IPS-11a (cell line): Measurements from ENCODE around the gene CXCR3.
"Not testable (repeated sequence)": the region's sequence is repeated elsewhere in the genome, so short reads cannot be mapped to it uniquely, and the experiment has no call there.

Experiments used
- H3K4me3 ChIP-seq: one replicate; pipeline ENCODE4 v1.5.1; 2013; ENCODE audit warnings: low read depth, low read length, control low read depth

The CXCR3 gene

GRCh38 chrX:71618303-71618721 is at the start of gene CXCR3:
Gene CXCR3, minus strand, starts transcription at chrX:71618511. Its CDS starts 62 bp downstream, at chrX:71618449.
- no peak within 1 kb of the TSS for H3K4me3 ChIP-seq

GRCh38 chrX:71667328-71668247 is 49.3 kb upstream of the CXCR3 start, which contains the start of gene LOC101059915:
Gene LOC101059915, plus strand, starts transcription at chrX:71667546.
- no peak within 1 kb of the TSS for H3K4me3 ChIP-seq

DNA sequence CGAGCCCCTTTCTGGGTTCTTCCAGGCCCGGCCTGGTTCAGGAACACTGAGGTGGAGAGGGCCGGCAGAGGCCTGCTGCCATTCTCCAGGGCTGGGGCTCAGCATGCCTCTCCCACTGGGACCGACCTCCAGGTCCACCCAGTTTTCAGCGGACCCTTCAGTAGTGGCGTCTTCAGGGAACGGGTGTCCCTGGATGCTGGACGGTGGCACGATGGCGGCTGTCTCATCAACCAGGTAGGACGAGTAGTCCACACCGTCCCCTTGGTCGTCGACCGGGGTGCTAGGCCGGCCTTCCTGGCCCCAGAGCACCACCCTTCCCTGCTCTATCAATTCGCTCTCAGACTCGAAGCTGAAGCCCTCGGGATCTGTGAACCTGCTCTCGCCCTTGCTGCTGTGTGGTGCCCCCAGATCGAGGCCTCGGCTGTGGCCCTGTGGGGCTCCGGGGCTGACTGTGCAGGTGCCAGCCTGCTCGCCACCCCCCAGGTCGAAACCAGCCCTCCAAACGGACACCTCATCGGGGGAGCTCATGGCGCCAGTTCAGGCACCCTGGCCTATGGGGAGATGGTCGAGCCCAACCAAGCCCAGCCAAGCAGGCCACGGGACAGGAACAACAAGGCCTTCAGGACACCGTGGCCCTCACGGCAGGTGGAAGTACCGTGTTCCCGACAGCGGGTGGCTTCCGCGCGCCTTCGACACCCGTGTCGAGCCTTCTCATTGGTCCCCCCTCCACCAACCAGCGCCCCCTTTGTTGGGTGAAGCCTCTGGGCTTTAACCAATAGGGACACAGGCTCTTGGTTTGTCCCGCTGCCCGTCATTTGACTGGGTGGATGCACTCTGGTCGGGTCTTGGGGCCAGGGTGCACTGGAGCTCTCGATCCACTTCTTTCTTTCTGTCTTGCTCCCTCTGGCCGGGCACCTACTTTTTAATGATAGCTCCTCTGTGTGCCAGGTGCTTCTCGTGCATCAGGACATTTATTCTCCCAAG is 48.2 kb upstream of the CXCR3 start:
- no peak overlapping the region for H3K4me3 ChIP-seq

DNA sequence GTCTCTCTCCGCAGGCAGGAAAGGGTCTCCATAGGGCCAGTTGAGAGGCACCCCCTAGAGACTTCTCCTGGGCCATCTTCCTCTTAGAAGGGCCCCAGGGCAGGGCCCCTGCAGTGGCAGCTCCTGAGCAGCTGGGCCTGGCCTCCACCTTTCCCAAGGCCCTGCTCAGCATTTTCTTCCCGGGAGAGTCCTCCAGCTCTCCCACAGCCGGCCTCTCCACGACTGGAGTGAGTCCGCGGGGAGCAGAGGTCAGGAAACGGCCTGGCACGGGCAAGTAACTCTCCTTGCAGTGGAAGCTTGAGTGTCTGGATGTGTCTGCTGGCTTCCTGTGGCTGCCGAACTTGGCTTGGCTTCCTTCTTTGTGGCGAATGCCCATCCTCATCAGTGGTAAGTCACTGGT is 47.4 kb upstream of the CXCR3 start:
- no peak overlapping the region for H3K4me3 ChIP-seq

GRCh38 chrX:71664889-71665491 is 46.7 kb upstream of the CXCR3 start:
- H3K4me3 ChIP-seq = no peak overlapping the region

- H3K4me3 ChIP-seq = not testable (repeated sequence)
Measured at GRCh38 chrX:71664202-71664601, 45.9 kb upstream of the CXCR3 start.

GRCh38 chrX:71663238-71663637 is 44.9 kb upstream of the CXCR3 start:
- H3K4me3 ChIP-seq = not testable (repeated sequence)

GRCh38 chrX:71662654-71663053 is 44.3 kb upstream of the CXCR3 start:
- not testable (repeated sequence) for H3K4me3 ChIP-seq

- no peak overlapping the region for H3K4me3 ChIP-seq
Measured at GRCh38 chrX:71661919-71662318, 43.6 kb upstream of the CXCR3 start.

- H3K4me3 ChIP-seq = no peak overlapping the region
Measured at GRCh38 chrX:71660562-71661416, 42.5 kb upstream of the CXCR3 start.

DNA sequence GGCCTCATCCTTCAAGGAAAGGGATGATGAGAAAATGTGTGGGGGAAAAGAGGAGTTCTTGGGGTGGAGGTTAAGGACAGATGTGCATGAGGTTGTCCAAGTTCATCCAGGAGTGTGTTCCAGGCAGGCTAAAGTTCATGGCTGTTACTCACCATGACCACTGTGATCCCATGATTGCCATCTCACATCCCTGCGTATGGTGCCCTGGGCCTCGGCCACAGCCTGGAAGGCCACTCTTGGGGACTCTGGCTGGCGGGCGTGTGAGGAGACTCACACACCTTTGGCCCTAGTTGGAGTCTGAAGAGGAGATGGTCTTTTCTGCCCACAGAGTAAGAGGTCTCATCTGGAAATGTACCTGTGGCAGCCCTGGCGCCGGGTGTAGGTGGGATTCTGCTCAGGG is 41.6 kb upstream of the CXCR3 start:
- no peak overlapping the region for H3K4me3 ChIP-seq

- no peak overlapping the region for H3K4me3 ChIP-seq
Measured at GRCh38 chrX:71659342-71659741, 41.0 kb upstream of the CXCR3 start.

GRCh38 chrX:71657267-71657666 is 39.0 kb upstream of the CXCR3 start:
- no peak overlapping the region for H3K4me3 ChIP-seq

- no peak overlapping the region for H3K4me3 ChIP-seq
Measured at GRCh38 chrX:71653344-71653743, 35.0 kb upstream of the CXCR3 start.

- H3K4me3 ChIP-seq = no peak overlapping the region
Measured at GRCh38 chrX:71652405-71652804, 34.1 kb upstream of the CXCR3 start.

DNA sequence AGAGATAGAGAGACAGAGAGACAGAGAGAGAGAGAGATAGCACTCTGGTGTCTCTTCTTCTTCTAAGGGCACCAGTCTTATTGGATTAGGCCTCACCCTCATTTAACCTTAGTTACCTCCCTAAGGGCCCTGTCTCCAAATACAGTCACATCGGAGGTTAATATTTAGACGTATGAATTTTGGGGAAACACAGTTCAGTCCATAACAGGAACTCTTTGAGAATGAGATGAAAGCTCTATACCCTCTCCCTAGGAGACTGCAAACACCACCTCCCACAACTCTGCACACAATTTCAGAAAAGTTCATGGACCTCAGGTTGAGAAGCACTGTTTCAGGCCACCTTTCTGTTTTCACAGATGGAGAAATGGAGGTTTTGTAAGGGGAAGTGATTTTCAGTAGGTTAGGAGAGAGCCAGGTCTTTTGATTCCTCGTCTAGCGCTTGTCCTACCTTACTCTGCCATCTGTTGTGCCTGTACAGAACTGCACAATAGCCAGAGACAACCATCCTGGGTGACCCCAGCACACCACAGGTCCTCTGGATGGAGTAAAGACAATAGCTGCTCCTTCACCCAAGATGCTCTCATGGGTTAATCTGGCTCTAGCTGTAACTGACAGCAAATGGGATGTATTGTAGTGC is 32.1 kb upstream of the CXCR3 start:
- no peak overlapping the region for H3K4me3 ChIP-seq

DNA sequence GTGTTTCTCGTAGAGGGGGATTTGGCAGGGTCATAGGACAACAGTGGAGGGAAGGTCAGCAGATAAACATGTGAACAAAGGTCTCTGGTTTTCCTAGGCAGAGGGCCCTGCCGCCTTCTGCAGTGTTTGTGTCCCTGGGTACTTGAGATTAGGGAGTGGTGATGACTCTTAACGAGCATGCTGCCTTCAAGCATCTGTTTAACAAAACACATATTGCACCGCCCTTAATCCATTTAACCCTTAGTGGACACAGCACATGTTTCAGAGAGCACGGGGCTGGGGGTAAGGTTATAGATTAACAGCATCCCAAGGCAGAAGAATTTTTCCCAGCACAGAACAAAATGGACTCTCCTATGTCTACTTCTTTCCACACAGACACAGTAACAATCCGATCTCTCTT is 26.1 kb upstream of the CXCR3 start:
- not testable (repeated sequence) for H3K4me3 ChIP-seq

GRCh38 chrX:71640002-71640401 is 21.7 kb upstream of the CXCR3 start:
- no peak overlapping the region for H3K4me3 ChIP-seq

GRCh38 chrX:71638409-71638808 is 20.1 kb upstream of the CXCR3 start:
- no peak overlapping the region for H3K4me3 ChIP-seq

DNA sequence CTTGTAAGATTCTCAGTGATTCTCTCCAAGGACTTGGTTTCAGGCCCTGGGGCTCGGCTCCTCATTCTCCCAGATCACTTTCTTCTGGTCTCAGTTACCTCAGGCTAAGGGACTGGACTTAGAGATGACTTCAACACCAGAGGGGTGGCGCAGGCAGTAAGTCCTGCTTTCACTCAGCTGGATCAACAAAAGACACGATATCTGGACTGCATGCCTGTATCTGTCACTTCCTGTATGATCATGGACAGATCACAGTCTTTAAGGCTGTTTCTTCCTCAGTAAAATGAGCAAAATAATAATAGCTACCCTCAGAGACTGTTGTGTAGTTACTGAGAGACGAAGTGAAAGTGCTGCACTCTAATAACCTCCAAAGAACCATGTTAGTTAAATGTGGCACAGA is 19.5 kb upstream of the CXCR3 start:
- H3K4me3 ChIP-seq = no peak overlapping the region
